HepG2 (cell line): ENCODE measurements around the gene NFIL3. TPM values are rescaled to one million over a fixed set of nuclear protein-coding genes. Genes with fewer than 3 reads are reported as not detected.

Experiments
- ASH2L ChIP-seq: fragments of 300-600, 200-600 bp; sonication (generic); IDR thresholded peaks from 2 replicates; pipeline ENCODE4 v1.7.0; 2017; ENCODE audit warnings: low read depth, mild to moderate bottlenecking, moderate library complexity, mixed read lengths, low read length; ENCODE audit not compliant: insufficient read length
- DBP ChIP-seq: sonication (generic); formaldehyde crosslinking; IDR thresholded peaks from 2 replicates; pipeline ENCODE4 v1.4.0; 2020; ENCODE audit warnings: missing genetic modification reagents; ENCODE audit errors: not compliant biosample characterization
- ELF3 ChIP-seq: IDR thresholded peaks from 2 replicates; pipeline ENCODE4 v1.6.1; 2016; ENCODE audit warnings: missing genetic modification reagents, missing compliant biosample characterization
- ESRRA ChIP-seq: sonication (generic); formaldehyde crosslinking; IDR thresholded peaks from 2 replicates; pipeline ENCODE4 v1.5.1; 2020; ENCODE audit warnings: mild to moderate bottlenecking, low read depth, missing genetic modification reagents
- IKZF1 ChIP-seq: fragments of 450-650 bp; IDR thresholded peaks from 2 replicates; pipeline ENCODE4 v1.7.1; 2016
- KLF13 ChIP-seq: sonication (generic); formaldehyde crosslinking; IDR thresholded peaks from 2 replicates; pipeline ENCODE4 v1.4.0; 2020; ENCODE audit warnings: mild to moderate bottlenecking, missing genetic modification reagents
- MIXL1 ChIP-seq: IDR thresholded peaks from 2 replicates; pipeline ENCODE4 v1.6.1; 2016
- PBX3 ChIP-seq: sonication (generic); formaldehyde crosslinking; IDR thresholded peaks from 2 replicates; pipeline ENCODE4 v1.8.1; 2023; ENCODE audit warnings: missing genetic modification reagents, inconsistent platforms, borderline replicate concordance
- PCBP2 ChIP-seq: fragments of 200-400 bp; formaldehyde crosslinking; optimal IDR thresholded peaks from 2 replicates; pipeline ENCODE3; 2018; ENCODE audit warnings: low read length, low read depth; ENCODE audit not compliant: poor library complexity, severe bottlenecking
- REST ChIP-seq, 2 experiments: IDR thresholded peaks; 2 replicates each; pipeline ENCODE4 v1.6.1; 2011 to 2012; ENCODE audit warnings: low read length in 2 of 2, borderline replicate concordance in 1 of 2, low read depth in 1 of 2, mild to moderate bottlenecking in 1 of 2, moderate library complexity in 1 of 2
- SMAD9 ChIP-seq: sonication (generic); formaldehyde crosslinking; IDR thresholded peaks from 2 replicates; pipeline ENCODE4 v1.5.1; 2020; ENCODE audit warnings: mild to moderate bottlenecking, missing genetic modification reagents
- TCF7L2 ChIP-seq: IDR thresholded peaks from 2 replicates; pipeline ENCODE4 v1.6.1; 2011; ENCODE audit warnings: mild to moderate bottlenecking, low read depth, low read length, moderate library complexity
- ZHX1 ChIP-seq: sonication (generic); formaldehyde crosslinking; IDR thresholded peaks from 2 replicates; pipeline ENCODE4 v1.8.1; 2022; ENCODE audit warnings: low read depth, mild to moderate bottlenecking, missing genetic modification reagents
- ZNF20 ChIP-seq: sonication (generic); formaldehyde crosslinking; IDR thresholded peaks from 2 replicates; pipeline ENCODE4 v1.4.0; 2020; ENCODE audit warnings: mild to moderate bottlenecking, moderate library complexity, missing genetic modification reagents
- ZNF274 ChIP-seq: sonication (generic); formaldehyde crosslinking; IDR thresholded peaks from 2 replicates; pipeline ENCODE4 v1.5.1; 2020; ENCODE audit warnings: mild to moderate bottlenecking, missing genetic modification reagents
- ZNF510 ChIP-seq: sonication (generic); formaldehyde crosslinking; IDR thresholded peaks from 2 replicates; pipeline ENCODE4 v1.4.0; 2020; ENCODE audit warnings: low read depth, mild to moderate bottlenecking, missing genetic modification reagents
- ZNF691 ChIP-seq: sonication (generic); formaldehyde crosslinking; IDR thresholded peaks from 2 replicates; pipeline ENCODE4 v1.4.0; 2020; ENCODE audit warnings: missing genetic modification reagents, low read depth, mild to moderate bottlenecking, borderline replicate concordance
- ZNF784 ChIP-seq: sonication (generic); formaldehyde crosslinking; IDR thresholded peaks from 2 replicates; pipeline ENCODE4 v1.5.1; 2020; ENCODE audit warnings: missing genetic modification reagents, mild to moderate bottlenecking, borderline replicate concordance
- ZNF792 ChIP-seq: IDR thresholded peaks from 2 replicates; pipeline ENCODE4 v1.6.1; 2016
- polyA plus RNA-seq, 8 experiments: library from polyadenylated mRNA; depleted of rRNA in 3 of 8; stranded (reverse) in 7 of 8; unstranded in 1 of 8; fragments of >200 nt; fragmentation: Illumina TruSeq in 4 of 8; extraction: Trizol in 4 of 8; gene quantifications; 2 replicates each; pipeline versions ENCODE4 v1.2.1 to v1.2.3, GENCODE V29; 2011 to 2016; ENCODE audit warnings: low read depth in 4 of 8, missing spikeins in 1 of 8, mixed read lengths in 1 of 8; ENCODE audit not compliant: insufficient read depth in 1 of 8
- total RNA-seq, 5 experiments: library from RNA; depleted of rRNA; stranded (reverse); fragments of >200 nt; fragmentation: Illumina TruSeq; extraction: Trizol; gene quantifications; 2 replicates each; pipeline ENCODE4 v1.2.3, GENCODE V29; 2016; ENCODE audit warnings: low read depth in 1 of 5

The NFIL3 gene
- total and polyA plus RNA-seq, 2 of the 13 experiments (the other 11 are each of a cell fraction or from before 2014, with no cell fraction given), result 46.6 to 54.2 TPM

- TF ChIP-seq PBX3 (no peak), ZNF274 (peak; percentile 20; the same call in 1 of the 2 replicates), ZNF792 (no peak; the same call in 1 of the 2 replicates), IKZF1 (no peak), REST (IDR thresholded peaks at IDR 0.05; ENCODE audit: borderline replicate concordance in 1 of 2, low read depth in 1 of 2, low read length in 2 of 2) (no peak), MIXL1 (peak; percentile 70; the same call in 1 of the 2 replicates), ZNF784 (CRISPR knock-in tag) (0 out of 2 replicates have a peak, but pooled peaks have one; percentile 31), ELF3 (CRISPR knock-in tag) (no peak), DBP (CRISPR knock-in tag) (no peak), PCBP2 (no peak), ZNF691 (CRISPR knock-in tag) (no peak), ESRRA (CRISPR knock-in tag) (no peak), TCF7L2 (no peak), ZNF20 (CRISPR knock-in tag) (no peak), ZHX1 (0 out of 2 replicates have a peak, but pooled peaks have one; percentile 54), ZNF510 (CRISPR knock-in tag) (no peak), ASH2L (peak; percentile 60), SMAD9 (CRISPR knock-in tag) (no peak), KLF13 (CRISPR knock-in tag) (no peak)
Observed at GRCh38 chr9:91424403-91425176, 958 bp upstream of the NFIL3 start (continued).
